Psoas muscle (tissue), 8 donors: ENCODE results near the gene SH2D5. TPM values are rescaled to one million over a fixed set of nuclear protein-coding genes. Genes with fewer than 3 reads are reported as not detected.

Experiments
- ATAC-seq, 4 donors: fragments of 200-7000 bp; cut with Tn5 transposase; one replicate each; pipeline ENCODE4 v1.9.1; 2020; ENCODE audit warnings: moderate library complexity in 3 of 4, mild to moderate bottlenecking in 2 of 4
- DNase-seq, 2 donors: peaks; one replicate each; pipeline ENCODE4 v3.0.0-alpha.2; 2020
- H3K27ac ChIP-seq: fragments of 200-600 bp; one replicate; pipeline ENCODE4 v1.8.0; 2022
- H3K27me3 ChIP-seq, 3 donors: fragments of 200-600 bp in 1 of 3; one replicate each; pipeline versions ENCODE4 v1.6.1 to v1.8.0; 2013 to 2022; ENCODE audit warnings: low read length in 2 of 3, mild to moderate bottlenecking in 2 of 3, moderate library complexity in 1 of 3; ENCODE audit not compliant: insufficient read depth in 3 of 3
- H3K36me3 ChIP-seq, 2 donors: fragments of 200-600 bp in 1 of 2; one replicate each; pipeline versions ENCODE4 v1.6.1 to v1.8.0; 2013 to 2022; ENCODE audit warnings: low read depth in 1 of 2, mild to moderate bottlenecking in 1 of 2, moderate library complexity in 1 of 2; ENCODE audit not compliant: insufficient read depth in 1 of 2
- H3K4me1 ChIP-seq: fragments of 200-600 bp; one replicate; pipeline ENCODE4 v1.8.0; 2022
- H3K4me3 ChIP-seq: fragments of 200-600 bp; one replicate; pipeline ENCODE4 v1.8.0; 2022; ENCODE audit warnings: mild to moderate bottlenecking
- H3K9me3 ChIP-seq: fragments of 200-600 bp; one replicate; pipeline ENCODE4 v1.8.0; 2022
- CTCF ChIP-seq: fragments of 200-600 bp; IDR thresholded peaks from one replicate; pipeline ENCODE4 v1.8.0; 2022; ENCODE audit warnings: antibody characterized with exemption
- WGBS, 3 donors: extraction: QIAGEN DNeasy Blood & Tissue Kit; methylation state at CpG; one replicate each; pipeline versions ENCODE4 v1.1.6 to v1.1.7; 2013; 5-methylcytosine and 5-hydroxymethylcytosine counted together
- intact Hi-C, 2 donors: fragments of 100-400 bp; cut with DNase I; formaldehyde crosslinking; loops; one replicate each; pipeline versions ENCODE4 v1.11.0 to v1.14.2; 2022
- polyA plus RNA-seq, 3 donors: library from polyadenylated mRNA; stranded (reverse); fragments of 200-250 nt; gene quantifications; one replicate each; pipeline ENCODE4 v1.2.3, GENCODE V29; 2013
- total RNA-seq, 4 donors: library from RNA; stranded (reverse); fragmentation: NEBNext Ultra II Directional in 2 of 4; extraction: Animal tissue kit (Norgen Biotek cat#: 25700) in 2 of 4; gene quantifications; one replicate each; pipeline versions ENCODE4 v1.2.1 to v1.2.4, GENCODE V29; 2021 to 2023
- donor health status: healthy with polysubstance abuse.
- donor health status: DM: no; HTN: no; CAD: no; lungs with moderate emphysema.
- donor health status: Bipolar disorder and iron deficiency.
- donor health status: healthy.
- donor health status: DM: yes; HTN: yes; CAD: no.
- donor health status: DM: no; HTN: no; CAD: no.
- donor health status: DM: no; HTN: no; CAD: no.
- donor health status: DM: yes; HTN: yes; CAD: no.

The SH2D5 gene
- total and polyA plus RNA-seq, 7 donors = 0.09 to 27.9 (median 2.2) TPM

DNA sequence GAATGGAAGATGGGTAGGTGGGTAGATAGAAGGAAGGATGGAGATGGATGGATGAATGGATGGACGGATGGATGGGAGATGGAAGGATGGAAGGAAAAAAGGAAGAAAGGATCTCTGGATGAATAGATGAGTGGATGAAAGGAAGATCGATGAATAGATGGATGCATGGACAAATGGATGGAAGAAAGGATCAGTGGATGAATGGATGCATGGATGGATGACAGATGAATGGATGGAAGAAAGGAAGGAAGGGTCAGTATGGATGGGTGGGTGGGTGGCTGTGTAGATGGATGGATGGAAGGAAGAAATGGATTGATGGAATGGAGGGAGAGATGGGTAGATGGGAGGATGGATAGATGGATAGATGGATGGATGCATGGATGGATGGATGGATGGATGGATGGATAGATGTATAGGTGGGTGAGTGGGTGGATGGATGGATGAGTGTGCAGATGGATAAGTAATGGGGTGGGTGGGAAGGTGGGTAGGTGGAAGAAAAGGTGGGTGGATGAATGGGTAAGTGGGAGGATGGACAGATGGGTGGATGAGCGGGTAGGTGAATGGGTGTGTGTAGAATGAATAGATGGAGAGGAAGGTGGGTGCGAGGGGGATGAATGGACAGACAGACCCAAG is 29.3 kb downstream of the SH2D5 start:
- Histone ChIP-seq H3K36me3 (no peaks in the 10 kb centered on the region), H3K4me3 (no peak overlapping the region), H3K27me3 (no peaks in the 10 kb centered on the region), H3K9me3 (no peaks in the 10 kb centered on the region), H3K4me1 (peaks cover 10% of the 10 kb centered on the region), H3K27ac (no peak overlapping the region)
- ATAC-seq = no peak
- 87 to 96% (median 95%) methylated on average over 4 of the region's 4 CpGs for WGBS, 3 donors
- no peak for DNase-seq
- no peak for TF ChIP-seq CTCF
- intact Hi-C loops = no loop called here

GRCh38 chr1:20702416-20702815 is 30.1 kb downstream of the SH2D5 start:
- TF ChIP-seq CTCF = no peak
- H3K27me3 ChIP-seq = no peaks in the 10 kb centered on the region
- DNase-seq (no peak), ATAC-seq (no peak)
- no peak overlapping the region for H3K4me3 ChIP-seq
- no peak overlapping the region for H3K27ac ChIP-seq
- WGBS, 3 donors = 87 to 100% (median 93%) methylated on average over 1 of the region's 1 CpG
- intact Hi-C loops = no loop called here
- no peaks in the 10 kb centered on the region for H3K9me3 ChIP-seq
- H3K36me3 ChIP-seq = no peaks in the 10 kb centered on the region
- H3K4me1 ChIP-seq = peaks cover 10% of the 10 kb centered on the region

DNA sequence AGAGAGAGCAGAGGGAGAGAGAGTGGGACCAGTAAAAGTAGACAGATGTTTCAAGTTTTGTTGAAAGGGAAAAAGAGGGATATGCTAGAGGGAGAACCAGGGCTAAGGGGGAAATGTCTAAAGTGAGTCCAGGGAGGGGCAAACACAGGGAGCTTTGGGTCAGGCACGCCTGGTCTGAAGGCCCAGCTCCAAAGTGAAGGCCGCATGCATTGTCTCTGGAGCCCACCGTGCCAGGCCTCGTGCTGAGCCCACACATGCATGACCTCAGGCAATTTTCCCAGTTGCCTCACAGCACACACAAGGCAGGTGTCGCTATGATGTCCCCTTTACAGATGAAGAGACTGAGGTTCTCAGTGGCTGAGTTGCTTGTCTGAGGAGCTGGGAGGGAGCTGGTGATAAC is 30.7 kb downstream of the SH2D5 start:
- Histone ChIP-seq H3K4me1 (peaks cover 10% of the 10 kb centered on the region), H3K36me3 (no peaks in the 10 kb centered on the region), H3K27ac (no peak overlapping the region), H3K4me3 (no peak overlapping the region), H3K9me3 (no peaks in the 10 kb centered on the region), H3K27me3 (no peaks in the 10 kb centered on the region)
- TF ChIP-seq CTCF = no peak
- DNase-seq = no peak
- WGBS, 3 donors = 89 to 98% (median 94%) methylated on average over 5 of the region's 5 CpGs
- intact Hi-C loops = no loop called here
- ATAC-seq = no peak

GRCh38 chr1:20701446-20701845 is 31.1 kb downstream of the SH2D5 start:
- WGBS, 3 donors = 89 to 92% (median 90%) methylated on average over 9 of the region's 9 CpGs
- no peak for ATAC-seq

More at GRCh38 chr1:20701446-20701845, 31.1 kb downstream of the SH2D5 start:
- intact Hi-C loops = no loop called here
- no peak for TF ChIP-seq CTCF
- Histone ChIP-seq H3K36me3 (no peaks in the 10 kb centered on the region), H3K27me3 (no peaks in the 10 kb centered on the region), H3K4me1 (peaks cover 10% of the 10 kb centered on the region), H3K4me3 (no peak overlapping the region), H3K9me3 (no peaks in the 10 kb centered on the region), H3K27ac (no peak overlapping the region)
- no peak for DNase-seq
